IMR-90 (cell line): Measurements from ENCODE around the gene SPRR3.

Experiments
- CEBPB ChIP-seq: IDR thresholded peaks from 2 replicates; pipeline ENCODE4 v1.6.1; 2012; ENCODE audit warnings: low read depth, low read length, improper control_type of control experiment
- CHD1 ChIP-seq: IDR thresholded peaks from 2 replicates; pipeline ENCODE4 v1.6.1; 2012; ENCODE audit warnings: low read depth, low read length, improper control_type of control experiment
- CTCF ChIP-seq: conservative IDR thresholded peaks from 2 replicates; pipeline ENCODE4 v1.5.1; 2012; ENCODE audit warnings: mild to moderate bottlenecking, low read depth, low read length, improper control_type of control experiment
- TF ChIP-seq, protein P1 (sequence below): fragments of 150-350 bp; IDR thresholded peaks from 2 replicates; pipeline ENCODE4 v1.6.1; 2016; ENCODE audit warnings: low read depth, mild to moderate bottlenecking, low read length, moderate library complexity, borderline replicate concordance

DNA sequence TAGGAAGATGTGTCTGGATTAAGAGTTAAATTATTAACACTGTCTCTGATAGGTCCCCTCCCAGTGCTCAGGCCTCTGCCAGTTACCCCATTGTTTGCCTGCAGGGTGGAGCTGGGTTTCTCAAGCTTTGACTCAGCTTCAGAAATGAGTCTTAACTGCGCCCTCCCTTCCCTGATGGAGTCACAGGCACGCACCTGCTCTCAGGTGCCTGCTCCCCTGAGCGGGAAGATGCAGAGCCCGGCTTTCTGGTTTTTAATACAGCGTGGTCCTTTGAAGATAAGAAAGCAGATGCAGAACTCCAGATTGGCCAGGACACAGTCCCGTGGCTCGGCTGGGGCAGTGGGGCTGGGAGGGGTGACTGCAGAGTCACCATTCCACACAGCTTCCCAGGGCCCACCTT is 34.3 kb upstream of the SPRR3 start:
- TF ChIP-seq, protein P1, sequence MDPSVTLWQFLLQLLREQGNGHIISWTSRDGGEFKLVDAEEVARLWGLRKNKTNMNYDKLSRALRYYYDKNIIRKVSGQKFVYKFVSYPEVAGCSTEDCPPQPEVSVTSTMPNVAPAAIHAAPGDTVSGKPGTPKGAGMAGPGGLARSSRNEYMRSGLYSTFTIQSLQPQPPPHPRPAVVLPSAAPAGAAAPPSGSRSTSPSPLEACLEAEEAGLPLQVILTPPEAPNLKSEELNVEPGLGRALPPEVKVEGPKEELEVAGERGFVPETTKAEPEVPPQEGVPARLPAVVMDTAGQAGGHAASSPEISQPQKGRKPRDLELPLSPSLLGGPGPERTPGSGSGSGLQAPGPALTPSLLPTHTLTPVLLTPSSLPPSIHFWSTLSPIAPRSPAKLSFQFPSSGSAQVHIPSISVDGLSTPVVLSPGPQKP = no peak
- TF ChIP-seq CTCF (no peak), CEBPB (no peak), CHD1 (no peak)
